HepG2 (cell line): Measurements from ENCODE around the gene UROS. TPM values are rescaled to one million over a fixed set of nuclear protein-coding genes. Genes with fewer than 3 reads are reported as not detected.

Experiments
- ATF7 ChIP-seq, 2 experiments: fragments of 450-650 bp in 1 of 2; sonication (generic) in 1 of 2; formaldehyde crosslinking in 1 of 2; IDR thresholded peaks; 2 replicates each; pipeline versions ENCODE4 v1.4.0 to v1.6.1; 2016 to 2020; ENCODE audit warnings: antibody characterized with exemption in 1 of 2, mild to moderate bottlenecking in 1 of 2, missing genetic modification reagents in 1 of 2
- CHD2 ChIP-seq: IDR thresholded peaks from 2 replicates; pipeline ENCODE4 v1.6.1; 2011; ENCODE audit warnings: low read depth, low read length, improper control_type of control experiment
- DNMT1 ChIP-seq: sonication (generic); formaldehyde crosslinking; IDR thresholded peaks from 2 replicates; pipeline ENCODE4 v1.5.1; 2020; ENCODE audit warnings: mild to moderate bottlenecking, missing genetic modification reagents
- DR1 ChIP-seq: sonication (generic); formaldehyde crosslinking; IDR thresholded peaks from 2 replicates; pipeline ENCODE4 v1.8.0; 2021; ENCODE audit warnings: mild to moderate bottlenecking, missing genetic modification reagents, inconsistent platforms
- FOXA1 ChIP-seq, 2 experiments: fragments of 450-650 bp in 1 of 2; sonication (generic) in 1 of 2; formaldehyde crosslinking in 1 of 2; IDR thresholded peaks; 2 replicates each; pipeline versions ENCODE4 v1.4.0 to v1.6.1; 2016 to 2020; ENCODE audit warnings: missing genetic modification reagents in 1 of 2
- GATAD1 ChIP-seq: IDR thresholded peaks from 2 replicates; pipeline ENCODE4 v1.6.1; 2016; ENCODE audit warnings: missing genetic modification reagents, missing compliant biosample characterization
- HMGA1 ChIP-seq: sonication (generic); formaldehyde crosslinking; conservative IDR thresholded peaks from 2 replicates; pipeline ENCODE4 v1.4.0; 2020; ENCODE audit warnings: missing genetic modification reagents
- IRF2 ChIP-seq: IDR thresholded peaks from 2 replicates; pipeline ENCODE4 v1.6.1; 2018; ENCODE audit warnings: missing genetic modification reagents, missing compliant biosample characterization
- ISL2 ChIP-seq: sonication (generic); formaldehyde crosslinking; IDR thresholded peaks from 2 replicates; pipeline ENCODE4 v1.5.0; 2020; ENCODE audit warnings: missing genetic modification reagents
- KLF13 ChIP-seq: sonication (generic); formaldehyde crosslinking; IDR thresholded peaks from 2 replicates; pipeline ENCODE4 v1.4.0; 2020; ENCODE audit warnings: mild to moderate bottlenecking, missing genetic modification reagents
- NBN ChIP-seq: fragments of 450-650 bp; conservative IDR thresholded peaks from 2 replicates; pipeline ENCODE4 v1.6.1; 2017
- REST ChIP-seq, 2 experiments: IDR thresholded peaks; 2 replicates each; pipeline ENCODE4 v1.6.1; 2011 to 2012; ENCODE audit warnings: low read length in 2 of 2, borderline replicate concordance in 1 of 2, low read depth in 1 of 2, mild to moderate bottlenecking in 1 of 2, moderate library complexity in 1 of 2
- STAT5B ChIP-seq: sonication (generic); formaldehyde crosslinking; IDR thresholded peaks from 2 replicates; pipeline ENCODE4 v1.4.0; 2020; ENCODE audit warnings: missing genetic modification reagents
- TRIM24 ChIP-seq: sonication (generic); formaldehyde crosslinking; IDR thresholded peaks from 2 replicates; pipeline ENCODE4 v1.8.0; 2022; ENCODE audit warnings: mild to moderate bottlenecking, missing genetic modification reagents
- ZBTB7B ChIP-seq: sonication (generic); formaldehyde crosslinking; IDR thresholded peaks from 2 replicates; pipeline ENCODE4 v1.4.0; 2020; ENCODE audit warnings: missing genetic modification reagents
- ZC3H13 ChIP-seq: sonication (generic); formaldehyde crosslinking; IDR thresholded peaks from 2 replicates; pipeline ENCODE4 v1.8.1; 2023; ENCODE audit warnings: mild to moderate bottlenecking, missing genetic modification reagents, moderate library complexity
- ZNF235 ChIP-seq: sonication (generic); formaldehyde crosslinking; IDR thresholded peaks from 2 replicates; pipeline ENCODE4 v1.8.1; 2023; ENCODE audit warnings: mild to moderate bottlenecking, missing genetic modification reagents, borderline replicate concordance
- ZNF317 ChIP-seq: sonication (generic); formaldehyde crosslinking; IDR thresholded peaks from 2 replicates; pipeline ENCODE4 v1.5.0; 2020; ENCODE audit warnings: mild to moderate bottlenecking, missing genetic modification reagents
- ZNF44 ChIP-seq: sonication (generic); formaldehyde crosslinking; IDR thresholded peaks from 2 replicates; pipeline ENCODE4 v1.5.1; 2020; ENCODE audit warnings: mild to moderate bottlenecking, missing genetic modification reagents
- ZNF501 ChIP-seq: sonication (generic); formaldehyde crosslinking; IDR thresholded peaks from 2 replicates; pipeline ENCODE4 v1.5.1; 2020; ENCODE audit warnings: mild to moderate bottlenecking, moderate library complexity, missing genetic modification reagents
- ZNF549 ChIP-seq: sonication (generic); formaldehyde crosslinking; IDR thresholded peaks from 2 replicates; pipeline ENCODE4 v1.5.0; 2020; ENCODE audit warnings: missing genetic modification reagents
- ZNF670 ChIP-seq: sonication (generic); formaldehyde crosslinking; IDR thresholded peaks from 2 replicates; pipeline ENCODE4 v1.8.0; 2022; ENCODE audit warnings: mild to moderate bottlenecking, missing genetic modification reagents, borderline replicate concordance
- ZNF850 ChIP-seq: sonication (generic); formaldehyde crosslinking; conservative IDR thresholded peaks from 2 replicates; pipeline ENCODE4 v1.9.0; 2021; ENCODE audit warnings: mild to moderate bottlenecking, missing genetic modification reagents
- polyA plus RNA-seq, 8 experiments: library from polyadenylated mRNA; depleted of rRNA in 3 of 8; stranded (reverse) in 7 of 8; unstranded in 1 of 8; fragments of >200 nt; fragmentation: Illumina TruSeq in 4 of 8; extraction: Trizol in 4 of 8; gene quantifications; 2 replicates each; pipeline versions ENCODE4 v1.2.1 to v1.2.3, GENCODE V29; 2011 to 2016; ENCODE audit warnings: low read depth in 4 of 8, missing spikeins in 1 of 8, mixed read lengths in 1 of 8; ENCODE audit not compliant: insufficient read depth in 1 of 8
- total RNA-seq, 5 experiments: library from RNA; depleted of rRNA; stranded (reverse); fragments of >200 nt; fragmentation: Illumina TruSeq; extraction: Trizol; gene quantifications; 2 replicates each; pipeline ENCODE4 v1.2.3, GENCODE V29; 2016; ENCODE audit warnings: low read depth in 1 of 5
- TF ChIP-seq, protein P1 (sequence below): sonication (generic); formaldehyde crosslinking; IDR thresholded peaks from 2 replicates; pipeline ENCODE4 v1.8.1; 2022; ENCODE audit warnings: low read depth, mild to moderate bottlenecking, missing genetic modification reagents

The UROS gene
- total and polyA plus RNA-seq, 2 of the 13 experiments (the other 11 are each of a cell fraction or from before 2014, with no cell fraction given): 14.8 to 49.9 TPM

- 0 out of 4 replicates have a peak, but pooled peaks of 1 of the 2 experiments have one; percentile 26 for TF ChIP-seq REST (IDR thresholded peaks at IDR 0.05; ENCODE audit: borderline replicate concordance in 1 of 2, low read depth in 1 of 2, low read length in 2 of 2)
- no peak for TF ChIP-seq STAT5B (CRISPR knock-in tag)
- TF ChIP-seq ZNF317: no peak
- TF ChIP-seq ZBTB7B: peak; percentile 89
- no peak for TF ChIP-seq KLF13
- peak; percentile 89 for TF ChIP-seq GATAD1
- peak; percentile 81 for TF ChIP-seq ZNF501
- no peak for TF ChIP-seq NBN
- peak; percentile 39; the same call in 1 of the 2 replicates for TF ChIP-seq ZC3H13 (CRISPR knock-in tag)
- TF ChIP-seq HMGA1: no peak
- TF ChIP-seq ZNF670 (CRISPR knock-in tag): no peak
- TF ChIP-seq, protein P1, sequence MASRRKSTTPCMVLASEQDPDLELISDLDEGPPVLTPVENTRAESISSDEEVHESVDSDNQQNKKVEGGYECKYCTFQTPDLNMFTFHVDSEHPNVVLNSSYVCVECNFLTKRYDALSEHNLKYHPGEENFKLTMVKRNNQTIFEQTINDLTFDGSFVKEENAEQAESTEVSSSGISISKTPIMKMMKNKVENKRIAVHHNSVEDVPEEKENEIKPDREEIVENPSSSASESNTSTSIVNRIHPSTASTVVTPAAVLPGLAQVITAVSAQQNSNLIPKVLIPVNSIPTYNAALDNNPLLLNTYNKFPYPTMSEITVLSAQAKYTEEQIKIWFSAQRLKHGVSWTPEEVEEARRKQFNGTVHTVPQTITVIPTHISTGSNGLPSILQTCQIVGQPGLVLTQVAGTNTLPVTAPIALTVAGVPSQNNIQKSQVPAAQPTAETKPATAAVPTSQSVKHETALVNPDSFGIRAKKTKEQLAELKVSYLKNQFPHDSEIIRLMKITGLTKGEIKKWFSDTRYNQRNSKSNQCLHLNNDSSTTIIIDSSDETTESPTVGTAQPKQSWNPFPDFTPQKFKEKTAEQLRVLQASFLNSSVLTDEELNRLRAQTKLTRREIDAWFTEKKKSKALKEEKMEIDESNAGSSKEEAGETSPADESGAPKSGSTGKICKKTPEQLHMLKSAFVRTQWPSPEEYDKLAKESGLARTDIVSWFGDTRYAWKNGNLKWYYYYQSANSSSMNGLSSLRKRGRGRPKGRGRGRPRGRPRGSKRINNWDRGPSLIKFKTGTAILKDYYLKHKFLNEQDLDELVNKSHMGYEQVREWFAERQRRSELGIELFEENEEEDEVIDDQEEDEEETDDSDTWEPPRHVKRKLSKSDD (CRISPR knock-in tag): no peak
- no peak for TF ChIP-seq IRF2 (CRISPR knock-in tag)
- TF ChIP-seq TRIM24 (CRISPR knock-in tag): no peak
- no peak for TF ChIP-seq CHD2
- TF ChIP-seq ZNF549: no peak
- no peak; the same call in 1 of the 2 replicates for TF ChIP-seq DNMT1 (CRISPR knock-in tag)
- TF ChIP-seq ZNF235 (CRISPR knock-in tag): no peak
- TF ChIP-seq DR1 (CRISPR knock-in tag): peak; percentile 78; the same call in 1 of the 2 replicates
- peak; percentile 95 for TF ChIP-seq ATF7 (IDR thresholded peaks at IDR 0.05)
- no peak for TF ChIP-seq ATF7 (CRISPR knock-in tag; IDR thresholded peaks at IDR 0.05)
- no peak for TF ChIP-seq ZNF850
- no peak; the same call in 1 of the 2 replicates for TF ChIP-seq ISL2 (CRISPR knock-in tag)
- TF ChIP-seq ZNF44 (CRISPR knock-in tag): peak; percentile 27; the same call in 1 of the 2 replicates
- no peak for TF ChIP-seq FOXA1 (IDR thresholded peaks at IDR 0.05)
- no peak for TF ChIP-seq FOXA1 (CRISPR knock-in tag; IDR thresholded peaks at IDR 0.05)
Observed at GRCh38 chr10:125822878-125823662, at the start of gene UROS, which contains the start of gene BCCIP (continued).
